GM23338 (cell line): ENCODE results near the gene FKBP5. TPM values are rescaled to one million over a fixed set of nuclear protein-coding genes. Genes with fewer than 3 reads are reported as not detected.

Experiments used
- ATAC-seq: fragments of 200-7000 bp; cut with Tn5 transposase; 3 replicates; pipeline ENCODE4 v1.9.1; 2020
- DNase-seq: peaks from one replicate; pipeline ENCODE4 v3.0.0-alpha.2; 2015; ENCODE audit warnings: low spot score
- H2AFZ ChIP-seq: fragments of 200-600 bp; sonication (generic); 2 replicates; pipeline ENCODE4 v1.8.0; 2016; ENCODE audit warnings: antibody characterized with exemption, mild to moderate bottlenecking, moderate library complexity
- H3F3A ChIP-seq: fragments of 200-600 bp; sonication (generic); replicated peaks from 2 replicates; pipeline ENCODE4 v1.8.0; 2017; ENCODE audit warnings: antibody characterized with exemption, mixed run types, low read depth
- H3K27ac ChIP-seq: fragments of 200-600 bp; sonication (generic); 2 replicates; pipeline ENCODE4 v1.6.1; 2016; ENCODE audit warnings: low read depth
- H3K27me3 ChIP-seq: fragments of 200-600 bp; sonication (generic); 2 replicates; pipeline ENCODE4 v1.8.0; 2016; ENCODE audit warnings: mild to moderate bottlenecking, mixed run types, moderate library complexity; ENCODE audit not compliant: insufficient read depth
- H3K36me3 ChIP-seq: fragments of 200-600 bp; sonication (generic); 2 replicates; pipeline ENCODE4 v1.8.0; 2016; ENCODE audit warnings: mild to moderate bottlenecking; ENCODE audit not compliant: insufficient read depth
- H3K4me1 ChIP-seq: fragments of 200-600 bp; sonication (generic); 2 replicates; pipeline ENCODE4 v1.8.0; 2016; ENCODE audit warnings: mild to moderate bottlenecking, moderate library complexity; ENCODE audit not compliant: insufficient read depth
- H3K4me2 ChIP-seq: fragments of 200-600 bp; sonication (generic); 2 replicates; pipeline ENCODE4 v1.7.1; 2017; ENCODE audit warnings: mixed run types
- H3K4me3 ChIP-seq: fragments of 200-600 bp; sonication (generic); 2 replicates; pipeline ENCODE4 v1.6.1; 2016; ENCODE audit warnings: mixed run types
- H3K79me2 ChIP-seq: fragments of 200-600 bp; sonication (generic); replicated peaks from 2 replicates; pipeline ENCODE4 v1.8.0; 2017; ENCODE audit warnings: mild to moderate bottlenecking; ENCODE audit not compliant: insufficient read depth
- H3K9me2 ChIP-seq: fragments of 200-600 bp; sonication (generic); 2 replicates; pipeline ENCODE4 v1.8.0; 2017; ENCODE audit not compliant: insufficient read depth
- H4K20me1 ChIP-seq: fragments of 200-600 bp; sonication (generic); replicated peaks from 2 replicates; pipeline ENCODE4 v1.8.0; 2017; ENCODE audit warnings: mild to moderate bottlenecking; ENCODE audit not compliant: insufficient read depth
- H3K27ac Mint-ChIP-seq: 2 replicates; pipeline ENCODE4 v1.8.0; 2020; ENCODE audit warnings: inconsistent platforms, mild to moderate bottlenecking, moderate library complexity, mixed read lengths
- H3K27me3 Mint-ChIP-seq: 3 replicates; pipeline ENCODE4 v1.8.0; 2022; ENCODE audit warnings: low read depth, mild to moderate bottlenecking, moderate library complexity, mixed read lengths, inconsistent platforms; ENCODE audit not compliant: insufficient read depth, poor library complexity
- H3K36me3 Mint-ChIP-seq: 3 replicates; pipeline ENCODE4 v1.8.0; 2021; ENCODE audit warnings: low read depth, mild to moderate bottlenecking, inconsistent platforms, moderate library complexity, mixed read lengths
- H3K4me1 Mint-ChIP-seq: 3 replicates; pipeline ENCODE4 v1.8.0; 2020; ENCODE audit warnings: mild to moderate bottlenecking, inconsistent platforms, mixed read lengths
- H3K4me3 Mint-ChIP-seq: 3 replicates; pipeline ENCODE4 v1.8.0; 2021; ENCODE audit warnings: moderate library complexity, mild to moderate bottlenecking, inconsistent platforms, mixed read lengths
- H3K9me3 Mint-ChIP-seq: 3 replicates; pipeline ENCODE4 v1.8.0; 2020; ENCODE audit warnings: moderate library complexity, mild to moderate bottlenecking, inconsistent platforms, mixed read lengths
- CREB1 ChIP-seq: fragments of 250-450 bp; sonication (Bioruptor Pico); IDR thresholded peaks from 2 replicates; pipeline ENCODE4 v1.5.0; 2020; ENCODE audit warnings: low read depth, mild to moderate bottlenecking, moderate library complexity
- CTCF ChIP-seq, 2 experiments: fragments of 200-600 bp in 1 of 2; sonication (generic) in 1 of 2; conservative IDR thresholded peaks; 2 replicates each; pipeline versions ENCODE4 v1.5.1 to v1.6.1; 2016 to 2017; ENCODE audit warnings: antibody characterized with exemption in 2 of 2, low read depth in 2 of 2, mild to moderate bottlenecking in 2 of 2, moderate library complexity in 1 of 2
- ETS1 ChIP-seq: IDR thresholded peaks from 2 replicates; pipeline ENCODE4 v1.6.1; 2016; ENCODE audit warnings: antibody characterized with exemption
- EZH2 ChIP-seq: fragments of 200-600 bp; sonication (generic); IDR thresholded peaks from one replicate; pipeline ENCODE4 v1.8.0; 2017; ENCODE audit warnings: antibody characterized with exemption, mild to moderate bottlenecking, low read depth; ENCODE audit not compliant: unreplicated experiment
- EZH2phosphoT487 ChIP-seq: fragments of 200-600 bp; sonication (generic); IDR thresholded peaks from one replicate; pipeline ENCODE4 v1.8.1; 2018; ENCODE audit warnings: antibody characterized with exemption; ENCODE audit not compliant: unreplicated experiment
- JUNB ChIP-seq: IDR thresholded peaks from one replicate; pipeline ENCODE4 v1.6.1; 2016; ENCODE audit warnings: antibody characterized with exemption; ENCODE audit not compliant: unreplicated experiment
- NANOG ChIP-seq: IDR thresholded peaks from 2 replicates; pipeline ENCODE4 v1.6.1; 2016; ENCODE audit warnings: antibody characterized with exemption, borderline replicate concordance
- POLR2AphosphoS5 ChIP-seq: IDR thresholded peaks from 2 replicates; pipeline ENCODE4 v1.6.1; 2016; ENCODE audit warnings: antibody characterized with exemption, low read depth
- REST ChIP-seq: IDR thresholded peaks from one replicate; pipeline ENCODE4 v1.6.1; 2018; ENCODE audit warnings: antibody characterized with exemption; ENCODE audit not compliant: unreplicated experiment
- STAT1 ChIP-seq: IDR thresholded peaks from one replicate; pipeline ENCODE4 v1.6.1; 2016; ENCODE audit warnings: antibody characterized with exemption; ENCODE audit not compliant: unreplicated experiment
- ZNF114 ChIP-seq: fragments of 250-450 bp; sonication (Bioruptor Pico); IDR thresholded peaks from 2 replicates; pipeline ENCODE4 v1.5.0; 2020; ENCODE audit warnings: mild to moderate bottlenecking, moderate library complexity
- ZNF331 ChIP-seq: fragments of 250-450 bp; sonication (Bioruptor Pico); IDR thresholded peaks from 2 replicates; pipeline ENCODE4 v1.5.0; 2020; ENCODE audit warnings: low read depth, mild to moderate bottlenecking, moderate library complexity
- ZNF462 ChIP-seq: fragments of 250-450 bp; sonication (Bioruptor Pico); IDR thresholded peaks from 2 replicates; pipeline ENCODE4 v1.5.0; 2020; ENCODE audit warnings: mild to moderate bottlenecking, moderate library complexity
- polyA plus RNA-seq: library from polyadenylated mRNA; unstranded; fragments of >200 nt; fragmentation: Nextera tagmentation; extraction: Ambion mirVana; gene quantifications from 2 replicates; pipeline ENCODE4 v1.2.1, GENCODE V29; 2016
- total RNA-seq: library from RNA; depleted of rRNA; stranded (reverse); fragments of >200 nt; shearing (Covaris generic); gene quantifications from 2 replicates; pipeline ENCODE4 v1.2.3, GENCODE V29; 2014

FKBP5 gene
- total and polyA plus RNA-seq, 2 experiments from 2014 or later, result 19.8 to 28.6 TPM

GRCh38 chr6:35589201-35589739, 99.4 kb downstream of the FKBP5 start:
- Mint-ChIP-seq H3K27me3 (peaks cover 6% of the 10 kb centered on the region), H3K4me3 (no peak overlapping the region), H3K9me3 (no peaks in the 10 kb centered on the region), H3K27ac (no peak overlapping the region), H3K4me1 (peaks cover under 1% of the 10 kb centered on the region; the same call in 1 of the 3 replicates), H3K36me3 (peaks cover 14% of the 10 kb centered on the region; the same call in 2 of the 3 replicates)
- DNase-seq (no peak), ATAC-seq (no peak)
- no peak overlapping the region for H3K4me3 ChIP-seq
- H3K9me2 ChIP-seq, result no peaks in the 10 kb centered on the region
- no peaks in the 10 kb centered on the region; the same call in 1 of the 2 replicates for H4K20me1 ChIP-seq
- no peak overlapping the region for H3K27ac ChIP-seq
- H3K36me3 ChIP-seq, result no peaks in the 10 kb centered on the region; the same call in 1 of the 2 replicates
- TF ChIP-seq CTCF (conservative IDR thresholded peaks at IDR 0.05; ENCODE audit: low read depth in 2 of 2) (no peak), JUNB (no peak), REST (no peak), POLR2AphosphoS5 (no peak), STAT1 (no peak), ETS1 (no peak), ZNF462 (CRISPR knock-in tag) (no peak), EZH2phosphoT487 (no peak), CREB1 (no peak), ZNF114 (CRISPR knock-in tag) (no peak), ZNF331 (CRISPR knock-in tag) (no peak), EZH2 (no peak), NANOG (no peak)
- no peaks in the 10 kb centered on the region for H3K79me2 ChIP-seq
- no peak overlapping the region for H2AFZ ChIP-seq
- H3K4me1 ChIP-seq, result peaks cover 13% of the 10 kb centered on the region
- no peak overlapping the region for H3K4me2 ChIP-seq
- H3F3A ChIP-seq, result no peaks in the 10 kb centered on the region
- no peaks in the 10 kb centered on the region for H3K27me3 ChIP-seq
